Uterus (tissue), 4 donors: Measurements from ENCODE around the gene RABGGTA. TPM values are rescaled to one million over a fixed set of nuclear protein-coding genes. Genes with fewer than 3 reads are reported as not detected.
A peak's percentile ranks its signal among the peaks of the same experiment; 100 is the strongest.

Experiments
- DNase-seq, 2 donors: peaks; one replicate each; pipeline ENCODE4 v3.0.0-alpha.2; 2019 to 2020
- H3K27ac ChIP-seq, 2 donors: fragments of 200-600 bp; sonication (generic); 1 replicate in 1 of 2; 2 replicates in 1 of 2; pipeline ENCODE4 v1.5.1; 2016 to 2018
- H3K27me3 ChIP-seq, 2 donors: fragments of 200-600 bp; sonication (generic); one replicate each; pipeline ENCODE4 v1.5.1; 2018 to 2019; ENCODE audit warnings: control low read depth in 1 of 2
- H3K36me3 ChIP-seq, 2 donors: fragments of 200-600 bp; sonication (generic); one replicate each; pipeline ENCODE4 v1.5.1; 2019; ENCODE audit warnings: control low read depth in 1 of 2
- H3K4me1 ChIP-seq, 2 donors: fragments of 200-600 bp; sonication (generic); one replicate each; pipeline ENCODE4 v1.5.1; 2018 to 2019; ENCODE audit warnings: control low read depth in 1 of 2
- H3K4me3 ChIP-seq, 2 donors: fragments of 200-600 bp; sonication (generic); 1 replicate in 1 of 2; 2 replicates in 1 of 2; pipeline ENCODE4 v1.5.1; 2018 to 2019; ENCODE audit warnings: mild to moderate bottlenecking in 1 of 2
- H3K9me3 ChIP-seq, 2 donors: fragments of 200-600 bp; sonication (generic); one replicate each; pipeline ENCODE4 v1.5.1; 2019; ENCODE audit warnings: control low read depth in 1 of 2
- CTCF ChIP-seq, 4 experiments: fragments of 200-600 bp in 2 of 4; fragments of 450-650 bp in 2 of 4; sonication (generic) in 2 of 4; IDR thresholded peaks; one replicate each; pipeline ENCODE4 v1.5.1; 2016 to 2019; ENCODE audit warnings: antibody characterized with exemption in 4 of 4, mild to moderate bottlenecking in 2 of 4, moderate library complexity in 1 of 4
- POLR2A ChIP-seq, 2 donors: fragments of 450-650 bp; IDR thresholded peaks; one replicate each; pipeline ENCODE4 v1.6.1; 2016; ENCODE audit warnings: antibody characterized with exemption in 2 of 2, mild to moderate bottlenecking in 1 of 2, moderate library complexity in 1 of 2
- intact Hi-C: fragments of 100-400 bp; cut with DNase I; formaldehyde crosslinking; loops from one replicate; pipeline ENCODE4 v1.15.1; 2023; ENCODE audit warnings: low total_unique reads
- total RNA-seq, 4 donors: library from RNA; depleted of rRNA in 3 of 4; stranded (reverse); fragments of >200 nt in 3 of 4; gene quantifications; one replicate each; pipeline versions ENCODE4 v1.1.0 to v1.2.4, GENCODE V29; 2014 to 2023
- donor health status: DM: yes; HTN: yes; CAD: no.

RABGGTA gene
- total RNA-seq, 4 donors from 2014 or later, result 9.2 to 67.9 (median 23.2) TPM

DNA sequence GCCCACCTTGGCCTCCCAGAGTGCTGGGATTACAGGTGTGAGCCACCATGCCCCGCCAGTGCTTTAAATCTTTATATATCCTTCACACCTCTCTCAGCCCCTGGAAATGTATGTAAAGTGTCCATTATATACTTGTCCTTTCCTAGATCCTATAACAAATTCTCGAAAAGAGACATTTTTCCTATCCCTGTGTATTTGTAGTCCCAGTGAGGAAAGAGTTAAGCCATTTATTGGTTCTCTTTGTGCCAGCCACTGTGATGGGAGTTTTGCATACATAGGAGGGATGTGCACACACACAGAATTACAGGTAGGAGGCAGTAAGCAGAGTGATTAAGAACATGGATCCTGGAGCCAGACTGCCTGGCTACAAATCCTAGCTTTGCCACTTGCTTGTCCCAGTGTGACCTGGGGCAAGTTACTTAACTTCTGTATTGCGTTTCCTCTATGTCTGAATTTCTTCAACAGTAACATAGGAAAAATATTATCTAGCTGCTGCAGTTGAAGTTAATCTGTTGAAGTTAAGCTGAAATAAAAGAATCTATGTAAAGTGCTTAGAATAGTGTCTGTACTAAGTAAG, 2.1 kb upstream of the RABGGTA start:
- H3K4me3 ChIP-seq, result no peak overlapping the region

GRCh38 chr14:24272467-24272866, 1.1 kb upstream of the RABGGTA start:
- Histone ChIP-seq H3K9me3 (no peaks in the 10 kb centered on the region), H3K36me3 (no peaks in the 10 kb centered on the region), H3K27ac (no peak overlapping the region), H3K27me3 (no peaks in the 10 kb centered on the region), H3K4me3 (no peak overlapping the region), H3K4me1 (no peaks in the 10 kb centered on the region)
- intact Hi-C loops, result no loop called here
- no peak for DNase-seq
- no peak for TF ChIP-seq CTCF (IDR thresholded peaks at IDR 0.05)
- no peak for TF ChIP-seq POLR2A (IDR thresholded peaks at IDR 0.05)

More for the DNA sequence above, 2.1 kb upstream of the RABGGTA start:
- no peaks in the 10 kb centered on the region for H3K36me3 ChIP-seq
- intact Hi-C loops, result no loop called here
- H3K4me1 ChIP-seq, result no peaks in the 10 kb centered on the region
- H3K27ac ChIP-seq, result no peak overlapping the region
- H3K9me3 ChIP-seq, result no peaks in the 10 kb centered on the region
- no peak for DNase-seq
- no peak for TF ChIP-seq CTCF (IDR thresholded peaks at IDR 0.05)
- no peak for TF ChIP-seq POLR2A (IDR thresholded peaks at IDR 0.05)
- H3K27me3 ChIP-seq, result no peaks in the 10 kb centered on the region

DNA sequence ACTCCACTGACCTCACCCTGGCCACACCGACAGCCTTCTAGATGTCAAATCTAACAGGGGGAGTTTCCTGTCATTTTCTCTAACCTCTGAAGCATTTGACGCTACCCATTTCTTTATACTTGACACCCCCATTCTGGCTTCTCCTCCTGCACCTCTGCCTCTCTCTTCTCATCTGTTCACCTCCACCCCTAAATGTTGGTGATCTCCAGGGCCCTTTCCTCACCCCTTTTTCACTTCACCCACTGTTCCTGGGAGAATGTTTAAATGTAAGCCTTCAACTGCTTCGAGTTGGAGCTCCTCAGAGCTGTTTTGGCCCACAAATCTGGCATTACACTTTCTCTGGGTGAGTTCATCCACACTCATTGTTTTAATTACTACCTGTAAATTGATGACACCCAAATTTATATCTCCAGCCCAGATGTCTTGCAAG, 452 bp upstream of the RABGGTA start:
- Histone ChIP-seq H3K36me3 (no peaks in the 10 kb centered on the region), H3K4me3 (peak overlapping the region; percentile 73 to 94), H3K27me3 (no peaks in the 10 kb centered on the region), H3K4me1 (no peaks in the 10 kb centered on the region), H3K9me3 (no peaks in the 10 kb centered on the region), H3K27ac (peak overlapping the region; percentile 92 to 98)
- TF ChIP-seq CTCF (IDR thresholded peaks at IDR 0.05) (no peak), POLR2A (IDR thresholded peaks at IDR 0.05) (no peak)
- no peak for DNase-seq
- intact Hi-C loops, result no loop called here

GRCh38 chr14:24270537-24271133, 762 bp downstream of the RABGGTA start:
- DNase-seq, result no peak
- H3K4me1 ChIP-seq, result no peaks in the 10 kb centered on the region
- peak overlapping the region; percentile 92 to 98 for H3K27ac ChIP-seq
- no peaks in the 10 kb centered on the region for H3K36me3 ChIP-seq
- TF ChIP-seq CTCF (IDR thresholded peaks at IDR 0.05) (no peak), POLR2A (IDR thresholded peaks at IDR 0.05) (no peak)
- intact Hi-C loops, result no loop called here
- peak overlapping the region; percentile 73 to 94 for H3K4me3 ChIP-seq
- H3K27me3 ChIP-seq, result no peaks in the 10 kb centered on the region
- no peaks in the 10 kb centered on the region for H3K9me3 ChIP-seq

DNA sequence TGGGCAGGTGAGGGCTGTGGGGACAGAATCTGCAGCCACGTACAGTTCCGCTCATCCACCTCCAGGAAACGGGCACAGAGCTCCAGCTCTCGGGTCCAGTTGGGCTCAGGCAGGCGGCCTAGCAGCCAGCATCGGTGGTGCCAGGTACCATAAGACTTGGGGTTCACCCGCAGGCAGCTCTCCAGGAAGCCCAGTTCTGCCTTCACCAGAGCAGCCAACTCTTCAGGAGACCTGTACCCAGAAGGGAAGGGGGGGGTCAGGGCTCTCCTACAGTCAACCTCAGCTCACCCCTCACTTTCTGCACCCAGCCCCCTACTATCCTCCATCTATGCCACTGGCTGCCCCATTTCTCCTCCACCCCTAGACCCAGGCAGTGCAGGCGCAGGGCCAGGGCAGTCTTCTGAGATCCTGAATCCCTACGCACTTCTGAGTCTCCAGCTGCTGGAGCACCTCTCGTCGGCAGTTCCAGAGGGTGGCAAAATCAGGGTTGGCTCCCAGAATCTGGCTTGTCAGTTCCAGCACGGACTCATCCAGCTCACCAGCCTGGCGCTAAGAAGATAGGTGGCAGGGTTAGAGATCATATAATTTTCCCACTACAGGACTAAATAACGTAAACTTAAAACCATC, 1.4 kb downstream of the RABGGTA start:
- intact Hi-C loops, result no loop called here
- Histone ChIP-seq H3K27me3 (no peaks in the 10 kb centered on the region), H3K27ac (no peak overlapping the region), H3K4me1 (no peaks in the 10 kb centered on the region), H3K4me3 (no peak overlapping the region), H3K9me3 (no peaks in the 10 kb centered on the region), H3K36me3 (no peaks in the 10 kb centered on the region)
- no peak for DNase-seq
- TF ChIP-seq CTCF (IDR thresholded peaks at IDR 0.05), result no peak
- TF ChIP-seq POLR2A (IDR thresholded peaks at IDR 0.05), result no peak
